Measurements from ENCODE around the gene CACNB1.

The CACNB1 gene

DNA sequence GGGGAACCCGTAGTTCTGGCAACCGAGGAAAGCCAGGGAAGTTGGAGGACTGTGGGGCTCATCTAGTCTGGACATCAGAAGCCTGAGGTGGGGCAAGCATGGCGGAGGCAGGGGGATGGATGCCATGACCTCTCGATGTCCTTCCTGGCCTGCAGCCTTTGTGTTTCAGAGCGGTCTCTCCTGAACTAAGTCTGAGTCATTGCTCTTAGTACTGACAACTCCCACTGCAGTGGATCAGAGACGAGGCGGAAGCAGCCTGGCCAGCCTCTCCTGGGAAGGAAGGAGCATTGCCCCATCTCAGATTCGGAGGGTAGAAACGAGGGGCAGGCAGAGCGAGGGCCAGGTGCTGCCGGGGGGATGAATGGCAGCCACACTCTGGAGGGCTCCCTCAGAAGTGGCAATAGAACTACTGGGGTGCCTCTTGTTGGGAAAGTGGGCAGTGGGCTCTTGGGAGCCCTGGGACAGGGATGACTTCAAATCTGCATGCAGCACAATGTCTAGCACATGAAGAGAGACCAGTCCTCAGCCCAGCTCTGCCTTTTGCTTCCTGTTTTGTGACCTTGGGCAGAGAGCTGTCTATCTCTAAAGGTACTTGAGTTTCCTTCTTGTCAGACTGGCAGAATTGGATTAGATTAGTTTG, 31.9 kb upstream of the CACNB1 start:
- DNase-seq: no peak
- intact Hi-C loops (cut with DNase I): no loop called here

DNA sequence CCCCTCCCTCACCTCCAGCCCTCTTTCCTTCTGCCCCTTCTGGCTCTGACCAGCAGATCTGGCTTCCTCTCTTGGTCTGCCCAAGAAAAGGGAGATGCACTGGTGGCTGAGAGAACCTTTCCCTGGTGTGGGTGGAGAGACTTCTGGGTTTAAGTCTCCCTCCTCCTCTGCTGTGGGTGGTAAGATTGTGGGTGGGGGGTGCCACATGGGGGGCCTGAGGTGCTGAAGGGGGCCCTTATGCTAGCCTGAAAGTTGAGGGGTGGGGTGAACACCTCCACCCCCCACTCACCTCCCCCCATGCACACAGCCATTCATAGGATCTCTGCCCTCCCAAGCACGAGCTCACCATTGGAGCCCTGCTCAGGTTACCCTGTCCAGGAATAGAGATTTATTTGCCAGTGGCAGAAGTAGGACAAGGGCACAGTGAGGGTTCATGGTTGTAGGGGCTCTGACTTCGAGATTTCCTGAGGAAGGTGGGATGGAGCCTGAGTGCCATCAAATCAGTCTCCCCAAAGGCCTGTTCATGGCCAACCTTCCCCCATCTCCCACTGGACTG, 30.0 kb upstream of the CACNB1 start:
- intact Hi-C loops (cut with DNase I): no loop called here

DNA sequence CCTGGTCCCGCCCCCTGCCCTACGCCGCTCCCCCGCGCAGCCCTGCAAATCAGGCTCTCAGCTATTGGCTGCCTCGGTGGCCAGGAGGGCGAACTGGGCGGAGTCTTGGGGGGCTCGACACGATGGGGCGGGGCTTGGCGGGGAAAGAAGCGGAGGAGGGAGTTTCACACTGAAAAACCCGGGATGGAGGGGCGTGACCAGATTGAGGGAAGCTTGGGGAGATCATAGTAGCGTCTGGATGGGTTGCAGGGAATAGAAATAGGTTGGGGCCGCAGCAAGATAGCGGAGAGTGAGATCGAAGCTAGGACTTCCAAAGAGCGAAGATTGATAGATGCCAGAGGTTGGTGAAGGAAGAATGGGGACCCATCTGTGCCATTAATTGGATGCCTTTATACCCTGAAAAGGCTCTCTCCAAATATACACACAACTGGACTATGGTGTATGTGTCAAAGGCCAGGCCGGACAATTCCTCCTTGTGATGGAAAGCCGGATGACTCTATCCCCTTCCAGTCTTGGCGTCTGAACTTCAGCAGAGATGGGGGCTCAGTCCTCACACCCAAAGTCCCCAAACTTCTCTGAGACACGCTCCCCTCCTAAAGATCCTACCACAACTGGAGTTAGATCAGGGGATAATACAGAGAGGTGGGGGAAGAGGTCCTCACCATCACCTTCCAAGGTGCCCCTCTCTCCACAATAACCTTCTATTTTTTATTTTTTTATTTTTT, 28.7 kb upstream of the CACNB1 start:
- DNase-seq: peak; percentile 54 to 95 (median 86)
- intact Hi-C loops (cut with DNase I): no loop called here

More for the DNA sequence above, 30.0 kb upstream of the CACNB1 start:
- no peak for DNase-seq

DNA sequence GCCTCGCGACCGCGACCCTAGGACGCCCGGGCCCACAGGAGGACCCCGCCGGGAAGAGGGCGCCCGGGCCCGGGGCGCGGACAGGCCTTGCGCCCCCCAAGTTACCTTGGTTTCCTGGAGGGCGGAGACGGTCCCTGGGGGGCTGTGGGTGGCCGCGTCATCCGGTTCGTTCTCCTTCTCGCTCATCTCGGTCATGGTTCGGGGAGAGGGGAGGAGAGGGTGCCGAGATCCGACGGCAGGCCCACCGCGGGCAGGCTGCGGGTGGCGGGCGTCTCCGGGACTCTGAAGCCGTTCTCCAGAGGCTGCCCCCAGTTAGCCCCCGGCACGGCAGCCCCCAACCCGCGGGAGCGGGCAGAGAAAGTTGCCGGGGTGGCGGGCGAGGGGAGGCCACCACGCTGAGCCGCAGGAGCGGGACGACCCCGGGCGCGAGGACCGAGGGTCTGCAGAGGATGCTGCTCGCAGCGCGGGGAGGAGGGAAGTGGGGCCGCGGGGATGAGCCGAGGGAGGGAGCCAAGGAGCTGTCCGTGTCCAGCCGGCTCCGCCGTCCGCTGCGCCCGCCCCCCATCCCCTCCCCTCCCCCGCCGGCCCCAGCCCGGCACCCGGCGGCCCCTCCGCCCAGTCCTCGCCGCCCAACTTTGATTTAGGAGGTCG, 28.0 kb upstream of the CACNB1 start, which contains the start of gene STAC2:
TSS of gene STAC2 (minus strand) at position 638 of the 651 bp plus-strand sequence. CDS start at position 195, 443 bp downstream.
- DNase-seq: no peak
- intact Hi-C loops (cut with DNase I): no loop called here

DNA sequence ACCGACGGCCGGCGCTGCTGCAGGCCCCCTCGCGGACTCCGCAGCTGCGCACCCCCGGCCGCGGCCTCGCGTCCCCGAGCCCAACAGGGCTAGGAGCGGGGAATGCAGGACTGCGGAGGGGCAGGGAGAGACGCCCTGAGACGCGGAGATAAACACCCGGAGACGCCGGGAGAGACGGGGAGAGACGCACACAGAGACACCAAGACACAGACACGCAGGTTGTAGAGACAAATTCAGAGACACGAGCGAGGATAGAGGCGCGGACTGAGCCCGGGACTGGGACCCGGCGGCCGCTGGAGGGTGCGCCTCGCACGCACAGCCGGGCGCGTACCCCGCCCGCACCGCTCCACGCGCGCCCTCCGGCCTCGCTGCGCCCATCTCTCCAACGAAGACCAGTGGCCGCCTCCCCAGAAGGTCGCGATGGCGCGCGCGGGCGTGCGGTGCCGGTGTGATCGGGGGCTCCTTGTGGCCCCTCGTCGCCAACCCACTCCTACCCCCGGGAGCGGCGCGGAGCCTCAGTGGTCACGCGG, 27.4 kb upstream of the CACNB1 start:
- intact Hi-C loops (cut with DNase I): no loop called here
- peak in 10 of 42 donors; percentile 21 to 56 (median 42) for DNase-seq

DNA sequence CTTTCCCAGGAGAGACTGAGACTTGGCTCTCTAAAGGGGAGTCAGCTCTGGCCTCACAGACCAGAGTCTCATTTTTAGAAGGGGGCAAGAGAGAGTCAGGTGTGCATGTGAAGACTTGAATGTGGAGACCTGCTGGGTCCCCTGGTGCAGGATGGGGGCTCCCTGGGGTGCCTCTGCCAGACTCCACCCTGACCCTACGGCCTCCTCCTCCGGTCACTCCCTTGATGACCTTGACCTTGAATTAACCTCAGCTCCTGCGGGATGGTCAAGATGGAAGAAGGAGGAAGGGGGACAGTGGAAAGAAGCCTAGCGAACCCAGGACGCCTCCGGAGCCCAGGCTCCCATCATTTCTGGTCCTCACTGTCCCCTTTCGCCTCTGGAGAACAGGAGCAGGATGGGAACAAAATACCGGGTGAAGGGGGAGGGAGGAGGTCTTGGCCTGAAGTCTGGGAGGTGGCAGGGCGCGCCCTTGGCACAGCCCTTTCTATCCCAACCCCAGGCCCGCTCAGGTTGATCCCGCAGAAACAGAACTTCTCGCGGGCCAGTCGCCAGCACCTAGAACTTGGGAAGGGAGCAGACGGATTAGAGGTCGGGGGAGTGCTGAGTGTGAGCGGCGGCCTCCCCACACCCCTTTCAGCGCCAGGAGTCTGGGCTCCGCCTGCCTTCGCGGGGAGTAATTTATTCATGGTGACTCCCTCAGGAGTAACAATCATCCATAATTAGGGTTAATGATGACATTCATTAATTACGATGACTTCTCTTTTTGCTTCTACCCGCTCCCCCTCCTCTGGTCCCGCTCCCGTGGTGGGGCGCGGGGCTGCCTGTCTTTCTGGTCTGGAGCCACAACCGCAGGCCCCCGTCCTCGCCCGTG, 26.7 kb upstream of the CACNB1 start:
- DNase-seq: peak in 6 of 42 donors; percentile 23 to 61 (median 36)
- intact Hi-C loops (cut with DNase I): no loop called here

DNA sequence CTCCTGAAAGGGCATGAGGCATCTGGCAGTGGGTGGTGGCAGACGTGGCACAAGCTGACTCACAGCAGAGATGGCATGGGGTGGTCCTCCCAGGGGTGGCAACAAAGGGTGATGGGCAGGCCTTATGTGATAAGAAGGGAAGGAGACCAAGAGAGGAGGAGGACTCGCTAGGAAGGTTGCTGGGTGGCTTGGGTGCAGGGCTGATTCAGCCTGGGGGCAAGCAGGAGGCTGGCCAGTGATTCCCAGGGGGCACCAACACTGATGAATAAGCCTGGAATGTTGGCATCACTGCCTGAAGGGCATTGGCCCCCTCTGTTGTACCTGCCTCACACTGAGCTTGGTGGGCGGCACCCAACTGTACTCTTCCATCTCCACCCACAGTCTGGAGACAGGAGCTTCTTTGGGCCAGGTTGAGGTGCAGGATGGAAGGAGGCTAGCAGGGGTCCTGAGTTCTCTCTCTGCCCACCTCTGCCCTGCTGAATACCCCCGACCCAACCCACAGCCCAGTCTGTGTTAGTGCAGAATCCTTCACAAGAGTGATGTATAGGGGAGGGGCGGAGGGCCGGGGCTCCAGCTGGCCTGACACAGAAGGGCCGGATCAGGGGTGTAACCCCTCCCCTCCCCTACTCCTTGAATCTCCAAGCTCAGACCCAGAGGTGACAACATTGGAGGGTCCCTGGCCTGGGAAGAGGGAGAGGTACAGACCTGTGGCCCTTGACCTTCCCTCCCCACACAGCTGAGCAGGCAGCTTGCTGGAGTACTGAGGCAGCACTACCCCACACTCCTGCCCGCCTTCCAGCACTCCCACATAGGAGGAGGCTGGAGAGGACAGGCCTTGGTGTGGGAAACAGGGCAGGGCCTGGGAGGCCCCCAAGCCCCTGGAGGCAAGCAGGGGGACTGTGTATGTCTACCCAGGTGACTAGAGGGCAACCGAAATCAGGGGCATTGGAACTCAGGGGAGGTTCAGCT, 25.7 kb upstream of the CACNB1 start:
- intact Hi-C loops (cut with DNase I): no loop called here
- no peak for DNase-seq

DNA sequence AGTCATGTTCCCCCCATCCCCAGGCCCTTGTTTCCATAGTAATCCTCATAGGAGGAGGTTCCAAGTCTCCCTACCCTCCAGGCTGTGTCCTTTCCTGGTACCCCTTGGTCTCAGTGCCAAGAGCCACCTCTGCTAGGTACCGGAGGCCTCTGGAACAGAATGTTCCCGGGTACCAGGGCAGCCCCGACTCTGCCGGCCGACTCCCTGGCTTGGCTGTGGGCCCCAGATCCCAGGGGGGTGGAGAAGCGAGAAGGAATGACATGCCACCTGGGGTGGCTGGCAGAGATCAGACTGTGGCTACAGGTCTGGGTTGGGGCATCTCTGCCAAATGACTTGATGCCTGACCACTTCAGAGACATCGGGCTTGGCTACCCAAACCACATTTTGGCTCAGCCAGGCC, 24.7 kb upstream of the CACNB1 start:
- no peak for DNase-seq
- intact Hi-C loops (cut with DNase I): no loop called here

DNA sequence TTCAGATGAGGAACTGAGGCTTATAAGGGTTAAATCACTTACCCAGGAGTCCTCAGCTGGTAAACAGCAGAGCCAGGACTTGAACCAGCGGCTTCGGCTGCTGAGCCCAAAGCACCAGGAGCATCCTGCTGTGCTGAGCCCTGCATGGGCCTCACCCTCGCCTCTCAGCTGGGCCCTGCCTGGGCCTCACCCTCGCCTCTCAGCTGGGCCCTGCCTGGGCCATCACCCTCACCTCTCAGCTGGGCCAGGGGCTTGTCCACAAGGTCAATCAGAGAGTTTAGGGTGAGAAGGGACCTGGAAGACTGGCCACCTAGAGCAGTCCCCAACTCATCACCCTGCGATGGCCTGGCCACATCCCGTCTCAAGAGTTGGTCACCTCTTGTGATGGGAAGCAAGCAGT, 24.1 kb upstream of the CACNB1 start:
- intact Hi-C loops (cut with DNase I): no loop called here
- no peak for DNase-seq

DNA sequence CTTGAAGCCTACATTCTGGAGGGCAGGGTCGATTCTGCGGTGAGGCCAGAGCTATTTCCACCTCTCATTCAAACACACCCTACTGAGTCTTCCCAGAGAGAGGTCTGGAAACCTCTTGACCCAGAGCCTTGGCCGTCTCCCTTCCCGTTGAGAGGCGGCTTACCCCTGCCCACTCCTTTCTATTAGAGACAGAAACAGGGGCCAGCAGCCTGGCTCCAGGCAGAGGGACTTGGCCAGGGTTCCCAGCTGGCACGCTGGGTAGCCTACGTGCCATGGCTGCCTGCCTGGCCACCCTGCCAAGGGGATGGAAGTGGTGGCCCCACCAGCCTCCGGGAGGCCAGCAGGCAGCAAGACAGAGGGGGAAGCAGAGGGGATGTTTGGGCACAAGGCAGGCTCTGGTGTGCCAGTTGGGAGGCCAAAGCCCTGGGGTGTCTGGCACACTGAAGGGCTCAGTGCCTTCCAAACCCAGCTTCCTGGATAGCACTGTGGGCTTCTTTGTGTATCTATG, 22.2 kb upstream of the CACNB1 start:
- intact Hi-C loops (cut with DNase I): no loop called here
- DNase-seq: peak in 28 of 42 donors; percentile 28 to 77 (median 59)

DNA sequence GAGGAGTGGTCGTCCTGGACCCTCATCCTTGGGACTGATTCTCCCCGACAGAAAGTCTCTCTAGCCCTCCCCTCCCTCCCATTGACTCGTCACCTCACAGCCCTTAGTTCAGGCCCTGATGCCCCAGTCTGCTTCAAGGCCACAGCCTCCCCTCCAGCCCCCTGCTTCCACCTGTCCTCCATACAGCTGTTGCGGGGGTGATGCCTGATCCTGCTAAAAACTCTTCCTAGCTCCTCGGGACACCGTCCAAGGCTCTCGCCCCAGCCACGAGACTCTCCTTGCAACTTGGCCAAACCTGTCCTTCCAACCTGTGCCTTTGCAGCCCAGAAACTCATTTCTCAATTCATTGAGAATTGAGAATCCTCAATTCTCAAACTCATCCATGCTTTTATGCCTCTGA, 21.4 kb upstream of the CACNB1 start:
- no peak for DNase-seq
- intact Hi-C loops (cut with DNase I): no loop called here

DNA sequence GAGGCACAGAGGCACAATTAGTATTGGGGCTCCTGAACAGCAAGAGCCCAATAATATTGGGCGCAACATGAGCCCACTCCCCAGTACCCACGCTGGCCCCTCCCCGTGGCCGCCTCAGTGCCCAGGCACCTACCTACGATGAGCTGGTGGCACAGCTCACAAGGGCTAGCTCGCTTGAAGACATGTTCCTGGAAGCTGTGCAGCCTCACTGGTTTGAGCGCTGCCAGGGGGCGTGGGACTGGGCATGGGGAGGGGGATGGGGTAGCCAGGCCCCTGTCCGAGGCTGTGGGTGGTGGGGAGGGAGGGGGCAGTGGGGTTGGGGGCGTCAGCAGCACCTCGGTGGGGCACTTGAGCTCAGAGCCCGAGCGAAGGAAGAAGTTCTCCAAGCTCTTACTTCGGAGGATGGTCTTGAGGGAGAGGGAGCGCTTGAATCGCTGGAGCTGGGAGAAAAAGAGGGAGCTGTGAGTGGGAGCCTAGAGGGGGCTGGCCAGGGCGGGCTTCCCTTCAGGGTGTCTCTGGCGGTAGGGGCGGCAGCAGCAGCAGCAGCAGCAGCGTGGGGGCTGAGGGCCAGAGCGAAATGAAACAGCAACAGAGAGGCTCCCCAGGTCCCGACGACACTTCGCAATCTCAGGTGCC, 20.4 kb upstream of the CACNB1 start:
- no peak for DNase-seq
- intact Hi-C loops (cut with DNase I): no loop called here

DNA sequence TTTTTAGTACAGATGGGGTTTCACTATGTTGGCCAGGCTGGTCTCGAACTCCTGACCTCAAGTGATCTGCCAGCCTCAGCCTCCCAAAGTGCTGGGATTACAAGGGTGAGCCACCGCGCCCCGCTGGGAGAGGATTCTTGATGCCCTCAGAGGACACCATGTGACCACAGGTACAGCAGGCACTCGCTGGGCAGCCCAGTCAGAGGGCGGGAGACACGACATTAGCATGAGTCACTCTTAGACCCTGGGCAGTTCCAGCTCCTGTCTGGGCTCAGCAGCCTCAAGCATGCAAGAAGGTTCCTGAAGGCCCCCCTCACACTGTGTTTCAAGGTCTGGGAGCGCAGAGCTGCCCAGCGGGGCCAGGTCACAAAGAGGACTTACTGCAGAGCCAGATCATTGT, 16.4 kb upstream of the CACNB1 start:
- DNase-seq: no peak
- intact Hi-C loops (cut with DNase I): no loop called here

DNA sequence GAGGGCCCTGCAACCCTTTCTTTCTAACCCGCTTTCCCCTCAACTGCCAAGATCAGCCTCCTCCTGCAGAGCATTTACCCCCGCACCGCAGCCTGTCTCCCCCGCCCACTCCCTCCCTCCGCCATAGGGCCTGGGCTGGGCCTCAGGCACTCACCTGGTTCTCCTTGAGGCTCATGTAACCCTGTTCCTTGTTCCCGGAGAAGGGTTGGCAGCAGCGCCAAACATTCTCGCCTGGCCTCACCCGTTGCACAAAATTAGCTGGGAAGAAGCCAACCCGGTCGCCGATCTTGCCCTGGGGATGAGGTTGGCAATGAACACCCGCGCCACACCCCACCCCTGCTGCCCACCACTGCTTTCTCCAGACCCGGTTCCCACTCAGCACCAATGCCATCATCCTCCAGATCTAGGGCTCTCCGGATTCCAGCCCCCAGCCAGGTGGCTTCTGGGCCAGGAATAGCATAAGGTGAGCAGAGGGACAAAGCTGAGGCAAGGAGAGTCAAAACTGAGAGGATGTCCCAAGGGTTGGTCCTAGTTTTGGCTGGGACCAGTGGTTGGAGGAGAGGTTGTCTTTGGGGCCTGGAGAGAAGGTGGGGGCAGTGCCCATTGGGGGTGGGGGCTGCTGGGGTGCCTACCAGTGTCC, 15.5 kb upstream of the CACNB1 start:
- peak in 21 of 42 donors; percentile 23 to 81 (median 53) for DNase-seq

DNA sequence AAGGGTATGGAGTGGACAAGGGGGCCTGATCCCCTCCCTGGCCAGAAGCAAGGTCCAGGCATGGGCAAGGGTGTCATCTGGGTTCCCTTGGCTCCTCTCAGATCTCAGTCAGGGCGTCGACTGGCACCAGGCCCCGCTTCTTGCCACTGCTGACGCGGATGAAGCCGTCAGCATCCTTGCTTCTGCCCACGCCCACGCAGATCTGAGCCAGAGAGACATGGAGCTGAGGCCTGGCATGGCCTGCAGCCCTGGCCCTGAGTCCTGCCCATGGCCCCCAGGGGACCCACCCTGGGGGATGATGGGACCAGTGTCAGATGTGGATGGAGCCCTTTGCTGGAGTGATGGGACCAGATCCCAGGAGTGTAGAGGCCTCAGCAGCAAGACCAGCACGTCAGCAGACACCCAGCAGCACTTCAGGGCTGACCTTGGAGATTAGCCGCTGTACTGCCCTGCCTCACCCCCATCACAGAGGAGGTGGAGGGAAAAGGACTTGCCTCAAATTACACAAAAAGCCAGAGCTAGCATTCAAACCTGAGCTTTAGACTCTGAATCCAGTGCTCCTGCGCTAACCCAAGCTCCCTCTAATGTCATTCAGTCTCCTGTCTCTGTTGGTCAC, 14.8 kb upstream of the CACNB1 start:
- intact Hi-C loops (cut with DNase I): no loop called here

More for the DNA sequence above, 15.5 kb upstream of the CACNB1 start:
- intact Hi-C loops (cut with DNase I): no loop called here

DNA sequence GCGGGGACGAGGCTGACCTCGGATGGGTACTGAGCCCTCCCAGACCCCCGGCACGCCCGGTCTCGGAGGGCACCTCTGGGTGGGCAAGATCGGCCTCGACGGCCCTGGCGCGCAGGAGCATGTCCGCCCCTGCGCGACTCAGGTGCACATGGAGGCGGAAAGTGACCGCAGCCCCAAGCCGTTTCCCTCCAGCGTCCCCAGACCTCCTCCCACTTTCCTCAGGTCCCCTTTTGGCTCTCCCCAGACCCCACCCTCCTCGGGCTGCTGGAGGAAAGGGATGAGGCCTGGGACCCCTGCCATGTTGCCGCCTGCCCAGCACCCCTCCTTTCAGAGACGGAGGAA, 12.6 kb upstream of the CACNB1 start:
- intact Hi-C loops (cut with DNase I): no loop called here
- no peak for DNase-seq

More for the DNA sequence above, 14.8 kb upstream of the CACNB1 start:
- DNase-seq: no peak
